Lower lobe of right lung (tissue), 2 donors: ENCODE data around the gene LASP1NB.
"Not testable (repeated sequence)": the region's sequence is repeated elsewhere in the genome, so short reads cannot be mapped to it uniquely, and the experiment has no call there.

Experiments used
- ATAC-seq, 2 donors: fragments of 200-7000 bp; cut with Tn5 transposase; one replicate each; pipeline ENCODE4 v1.9.1; 2020 to 2022; ENCODE audit warnings: mild to moderate bottlenecking in 2 of 2, moderate library complexity in 2 of 2
- DNase-seq: peaks from one replicate; pipeline ENCODE4 v3.0.0-alpha.2; 2020
- H3K27ac ChIP-seq: fragments of 200-600 bp; one replicate; pipeline ENCODE4 v1.8.0; 2022
- H3K27me3 ChIP-seq: fragments of 200-600 bp; one replicate; pipeline ENCODE4 v1.8.0; 2022; ENCODE audit warnings: low read depth
- H3K36me3 ChIP-seq: fragments of 200-600 bp; one replicate; pipeline ENCODE4 v1.8.0; 2022; ENCODE audit warnings: mild to moderate bottlenecking
- H3K4me1 ChIP-seq: fragments of 200-600 bp; one replicate; pipeline ENCODE4 v1.8.0; 2022
- H3K4me3 ChIP-seq: fragments of 200-600 bp; one replicate; pipeline ENCODE4 v1.8.0; 2022; ENCODE audit warnings: mild to moderate bottlenecking
- H3K9me3 ChIP-seq: fragments of 200-600 bp; one replicate; pipeline ENCODE4 v1.8.0; 2022
- intact Hi-C: fragments of 100-400 bp; cut with DNase I; formaldehyde crosslinking; loops from one replicate; pipeline ENCODE4 v1.11.0; 2022
- TF ChIP-seq, protein P1 (sequence below): fragments of 200-600 bp; IDR thresholded peaks from one replicate; pipeline ENCODE4 v1.8.0; 2022; ENCODE audit warnings: antibody characterized with exemption, mild to moderate bottlenecking
- donor health status: DM: no; HTN: yes; CAD: no; lungs with severe emphysema.

LASP1NB gene

DNA sequence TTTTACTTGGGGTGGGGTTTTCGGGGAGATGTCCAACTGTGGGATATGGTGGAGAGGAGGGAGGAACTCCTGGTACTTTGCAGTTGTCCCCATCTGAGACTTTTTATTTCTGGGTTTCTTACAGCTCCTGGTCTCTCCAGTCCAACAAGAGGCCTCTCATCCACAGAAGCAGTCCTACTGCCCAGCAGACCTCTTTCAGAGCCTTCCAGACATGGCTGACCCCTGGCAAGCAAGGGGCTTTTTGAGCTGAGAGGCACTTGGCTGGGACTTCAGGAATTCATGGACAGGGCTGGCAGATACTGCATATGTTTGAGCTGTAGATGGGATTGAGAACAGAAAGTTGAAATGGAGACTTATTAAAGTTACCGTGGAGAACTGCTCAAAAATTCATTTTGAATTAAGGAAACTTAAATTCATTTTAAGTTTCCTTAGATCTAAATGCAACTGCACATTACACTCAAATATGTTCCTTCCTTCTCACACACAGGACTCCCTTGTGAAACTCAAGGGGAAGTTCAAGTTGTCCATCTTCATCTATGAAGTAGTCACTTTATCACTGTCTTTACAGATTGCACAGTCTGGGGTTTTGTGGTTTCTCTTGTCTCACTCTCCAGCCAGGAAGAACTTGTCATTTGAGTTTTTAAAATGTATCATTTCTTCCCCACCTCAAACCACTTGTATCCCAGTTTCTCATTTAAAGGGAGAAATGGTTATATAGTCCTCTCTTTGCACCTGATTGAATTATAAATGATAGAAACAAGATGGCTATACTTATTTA is 1.1 kb downstream of the LASP1NB start:
- no peaks in the 10 kb centered on the region for H3K36me3 ChIP-seq
- peaks cover 31% of the 10 kb centered on the region for H3K4me1 ChIP-seq
- no peak for DNase-seq
- H3K9me3 ChIP-seq, result no peaks in the 10 kb centered on the region
- no peak overlapping the region for H3K4me3 ChIP-seq
- no peaks in the 10 kb centered on the region for H3K27me3 ChIP-seq
- TF ChIP-seq, protein P1, sequence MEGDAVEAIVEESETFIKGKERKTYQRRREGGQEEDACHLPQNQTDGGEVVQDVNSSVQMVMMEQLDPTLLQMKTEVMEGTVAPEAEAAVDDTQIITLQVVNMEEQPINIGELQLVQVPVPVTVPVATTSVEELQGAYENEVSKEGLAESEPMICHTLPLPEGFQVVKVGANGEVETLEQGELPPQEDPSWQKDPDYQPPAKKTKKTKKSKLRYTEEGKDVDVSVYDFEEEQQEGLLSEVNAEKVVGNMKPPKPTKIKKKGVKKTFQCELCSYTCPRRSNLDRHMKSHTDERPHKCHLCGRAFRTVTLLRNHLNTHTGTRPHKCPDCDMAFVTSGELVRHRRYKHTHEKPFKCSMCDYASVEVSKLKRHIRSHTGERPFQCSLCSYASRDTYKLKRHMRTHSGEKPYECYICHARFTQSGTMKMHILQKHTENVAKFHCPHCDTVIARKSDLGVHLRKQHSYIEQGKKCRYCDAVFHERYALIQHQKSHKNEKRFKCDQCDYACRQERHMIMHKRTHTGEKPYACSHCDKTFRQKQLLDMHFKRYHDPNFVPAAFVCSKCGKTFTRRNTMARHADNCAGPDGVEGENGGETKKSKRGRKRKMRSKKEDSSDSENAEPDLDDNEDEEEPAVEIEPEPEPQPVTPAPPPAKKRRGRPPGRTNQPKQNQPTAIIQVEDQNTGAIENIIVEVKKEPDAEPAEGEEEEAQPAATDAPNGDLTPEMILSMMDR, result no peak
- peak; percentile 60 to 73 for ATAC-seq
- H3K27ac ChIP-seq, result peak overlapping the region; percentile 41
- intact Hi-C loops, result no loop called here

DNA sequence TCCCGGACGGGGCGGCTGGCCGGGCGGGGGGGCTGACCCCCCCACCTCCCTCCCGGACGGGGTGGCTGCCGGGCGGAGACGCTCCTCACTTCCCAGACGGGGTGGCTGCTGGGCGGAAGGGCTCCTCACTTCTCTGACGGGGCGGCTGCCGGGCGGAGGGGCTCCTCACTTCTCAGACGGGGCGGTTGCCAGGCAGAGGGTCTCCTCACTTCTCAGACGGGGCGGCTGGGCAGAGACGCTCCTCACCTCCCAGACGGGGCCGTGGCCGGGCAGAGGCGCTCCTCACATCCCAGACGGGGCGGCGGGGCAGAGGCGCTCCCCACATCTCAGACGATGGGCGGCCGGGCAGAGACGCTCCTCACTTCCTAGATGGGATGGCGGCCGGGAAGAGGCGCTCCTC is 5.4 kb downstream of the LASP1NB start:
- H3K36me3 ChIP-seq, DNase-seq, H3K27me3 ChIP-seq, H3K27ac ChIP-seq, H3K9me3 ChIP-seq, H3K4me3 ChIP-seq, ATAC-seq, H3K4me1 ChIP-seq, intact Hi-C loops: not testable (repeated sequence)

DNA sequence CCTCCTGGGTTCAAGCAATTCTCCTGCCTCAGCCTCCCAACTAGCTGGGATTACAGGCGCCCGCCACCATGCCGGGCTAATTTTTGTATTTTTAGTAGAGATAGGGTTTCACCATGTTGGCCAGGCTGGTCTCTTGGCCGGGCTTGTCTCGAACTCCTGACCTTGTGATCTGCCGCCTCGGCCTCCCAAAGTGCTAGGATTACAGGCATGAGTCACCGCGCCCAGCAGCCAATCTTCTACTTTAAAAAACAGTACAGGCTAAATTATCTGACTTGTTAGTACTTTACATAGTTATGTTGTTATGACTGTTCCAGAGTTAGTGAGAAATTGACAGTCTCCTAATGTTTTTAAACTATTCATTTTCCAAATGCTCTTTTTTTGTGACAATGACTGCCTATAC is 8.5 kb downstream of the LASP1NB start:
- H3K9me3 ChIP-seq, H3K4me1 ChIP-seq, H3K27me3 ChIP-seq, DNase-seq, H3K4me3 ChIP-seq, H3K36me3 ChIP-seq, H3K27ac ChIP-seq, ATAC-seq, intact Hi-C loops: not testable (repeated sequence)

DNA sequence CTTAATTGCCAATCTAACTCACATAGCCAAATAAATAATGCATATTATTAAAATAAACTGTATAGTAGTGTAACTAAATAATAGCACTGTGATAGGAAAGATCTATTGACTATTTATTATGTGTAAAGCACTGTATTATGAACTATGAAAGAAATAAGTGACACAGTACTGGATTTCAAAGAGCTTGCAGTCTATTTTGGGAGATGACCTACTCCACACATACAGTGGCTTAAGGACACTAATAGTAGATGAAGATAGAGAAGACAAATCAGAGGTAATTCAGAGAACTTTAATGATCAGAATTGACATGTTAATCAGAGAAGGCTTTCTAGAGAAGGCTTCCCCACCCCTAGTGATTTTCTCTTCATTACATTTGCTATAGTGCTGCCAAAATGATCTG is 14.6 kb downstream of the LASP1NB start:
- Histone ChIP-seq H3K27me3 (no peaks in the 10 kb centered on the region), H3K4me3 (no peak overlapping the region), H3K4me1 (no peaks in the 10 kb centered on the region), H3K9me3 (no peaks in the 10 kb centered on the region), H3K27ac (no peak overlapping the region), H3K36me3 (no peaks in the 10 kb centered on the region)
- no peak for ATAC-seq
- TF ChIP-seq, protein P1, result no peak
- DNase-seq, result no peak
- intact Hi-C loops, result no loop called here

DNA sequence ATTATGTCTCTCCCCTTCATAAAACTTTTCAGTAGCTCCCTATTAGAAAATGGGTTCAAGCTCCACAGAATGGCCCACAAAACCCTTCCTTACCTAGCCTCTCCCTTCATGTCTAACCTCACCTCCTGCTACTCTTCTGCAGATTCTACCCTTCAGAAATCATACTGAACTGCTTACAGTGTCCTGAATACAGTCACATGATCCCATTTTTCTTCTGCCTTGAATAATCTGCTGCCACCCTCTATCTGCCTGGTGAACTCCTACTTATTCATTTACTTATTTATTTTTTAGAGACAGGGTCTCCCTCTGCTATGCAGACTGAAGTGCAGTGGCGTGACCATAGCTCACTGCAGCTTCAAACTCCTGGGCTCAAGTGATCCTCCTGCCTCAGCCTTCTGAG is 15.0 kb downstream of the LASP1NB start:
- Histone ChIP-seq H3K36me3 (no peaks in the 10 kb centered on the region), H3K27ac (no peak overlapping the region), H3K4me3 (no peak overlapping the region), H3K27me3 (no peaks in the 10 kb centered on the region), H3K9me3 (no peaks in the 10 kb centered on the region), H3K4me1 (no peaks in the 10 kb centered on the region)
- no peak for ATAC-seq
- DNase-seq, result no peak
- TF ChIP-seq, protein P1, result no peak
- intact Hi-C loops, result no loop called here

DNA sequence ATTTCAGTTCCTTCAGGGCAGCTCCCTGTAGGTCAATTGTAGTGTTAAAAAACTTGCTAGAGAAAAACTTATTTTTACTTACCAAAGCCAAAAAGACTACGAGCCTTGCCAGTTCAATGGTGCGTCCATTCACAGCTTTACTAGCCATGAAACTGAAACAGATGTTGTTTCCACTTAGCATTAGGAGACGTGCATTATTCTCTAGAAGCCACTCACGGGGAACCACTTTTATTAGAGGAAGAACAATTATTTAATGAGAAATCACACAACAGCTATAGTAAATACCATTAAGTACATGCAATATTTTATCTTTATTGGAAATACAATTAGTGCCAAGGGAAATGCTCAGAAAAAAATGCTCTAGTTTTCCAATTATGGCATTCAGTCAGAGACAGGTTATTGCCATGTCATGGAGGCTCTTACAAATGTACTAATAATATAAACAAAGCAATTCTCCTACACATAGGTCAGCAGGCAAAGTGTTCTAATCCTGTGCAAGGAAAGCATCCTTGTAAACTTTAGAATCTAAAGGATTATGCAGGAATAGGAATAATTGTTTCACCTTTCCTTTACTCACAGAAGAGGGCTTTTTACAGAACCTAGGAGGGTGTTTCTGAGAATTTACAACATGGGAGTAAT is 17.4 kb downstream of the LASP1NB start:
- H3K9me3 ChIP-seq, result no peaks in the 10 kb centered on the region
- no peak for DNase-seq
- no peak overlapping the region for H3K4me3 ChIP-seq
- no peaks in the 10 kb centered on the region for H3K4me1 ChIP-seq
- H3K27me3 ChIP-seq, result no peaks in the 10 kb centered on the region
- TF ChIP-seq, protein P1, result no peak
- intact Hi-C loops, result no loop called here
- no peaks in the 10 kb centered on the region for H3K36me3 ChIP-seq
- no peak for ATAC-seq
- no peak overlapping the region for H3K27ac ChIP-seq
